ENCODE measurements around the gene TRIM54. TPM values are rescaled to one million over a fixed set of nuclear protein-coding genes. Genes with fewer than 3 reads are reported as not detected.

The TRIM54 gene
- total and polyA plus RNA-seq, 2 of the 8 experiments (the other 6 are each of a cell fraction or from before 2014, with no cell fraction given): 3.9 to 5.8 TPM

DNA sequence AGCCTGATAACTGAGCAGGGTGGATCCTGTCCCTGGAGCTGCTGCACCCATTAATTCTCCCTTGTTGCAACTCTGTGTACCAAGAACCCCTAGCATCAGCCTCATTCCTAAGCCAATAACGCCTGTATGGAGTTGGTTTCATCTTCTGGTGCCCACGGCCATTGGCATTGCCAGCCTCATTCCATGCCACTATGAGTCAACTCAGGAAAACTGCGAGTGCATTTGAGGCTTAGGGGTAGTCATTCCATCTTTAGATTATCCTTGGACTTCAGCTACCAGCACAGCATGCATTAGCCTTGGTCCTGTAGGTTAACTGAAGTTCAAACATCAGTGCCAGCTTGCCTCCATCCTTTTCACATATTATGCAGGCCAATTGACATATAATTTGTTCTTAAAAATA, 1.4 kb upstream of the TRIM54 start:
- H3K23me2 ChIP-seq (ENCODE audit: low read depth, low read length): peaks cover 3% of the 10 kb centered on the region
- ChIA-PET CTCF (ENCODE audit: partially characterized antibody) (interaction anchor here (0.9 to 20.2 kb wide), 20 partner anchors 8 to 187 kb away, joined by 3 to 413 read pairs (median 12); partner anchors contain the start of genes CAD and SLC30A3), POLR2A (ENCODE audit: partially characterized antibody) (interaction anchor here (0.6 to 11.9 kb wide), 8 partner anchors 9 to 176 kb away, joined by 3 to 149 read pairs (median 6); partner anchors contain the start of gene SLC30A3)
- peak overlapping the region; percentile 49; the same call in 1 of the 2 replicates for H2BK20ac ChIP-seq (ENCODE audit: low read length)
- no peak overlapping the region for H4K8ac ChIP-seq (ENCODE audit: extremely low read depth, insufficient read depth, low read length)
- no peak overlapping the region for H3K14ac ChIP-seq (ENCODE audit: insufficient read length)
- peak overlapping the region; percentile 75; the same call in 1 of the 2 replicates for H2BK15ac ChIP-seq (ENCODE audit: low read length)
- no peak overlapping the region for H2BK5ac ChIP-seq (ENCODE audit: low read depth, low read length)
- H3K79me1 ChIP-seq (ENCODE audit: low read depth, low read length): no peaks in the 10 kb centered on the region
- H3K56ac ChIP-seq (replicated peaks; ENCODE audit: insufficient read length, low read depth, low read length): no peak overlapping the region
- H4K20me1 ChIP-seq (replicated peaks in 1 of 2; ENCODE audit: control insufficient read depth in 1 of 2, insufficient read depth in 2 of 2, low read length in 2 of 2): no peaks in the 10 kb centered on the region
- no peak overlapping the region for H3K18ac ChIP-seq (ENCODE audit: extremely low read depth, low read length)
- H3K27ac ChIP-seq (ENCODE audit: low read depth, low read length): no peak overlapping the region
- DNase-seq (ENCODE audit: low read depth in 1 of 2, low spot score in 2 of 2) (no peak), FAIRE-seq (no peak)
- H3K27me3 ChIP-seq (replicated peaks in 1 of 4; ENCODE audit: control insufficient read depth in 3 of 4, extremely low read depth in 1 of 4, insufficient read depth in 3 of 4, low read length in 3 of 4): peaks cover 0 to 4% (median 0%) of the 10 kb centered on the region in 4 experiments; a peak in 1 of 7 replicates
- H2AK5ac ChIP-seq (ENCODE audit: low read depth, low read length): no peak overlapping the region
- H2BK120ac ChIP-seq (replicated peaks; ENCODE audit: low read depth, low read length): no peak overlapping the region
- 88% methylated on average over 3 of the region's 3 CpGs; no CpG with 5 or more reads in 1 of the 2 experiments for WGBS, 2 experiments (ENCODE audit: extremely low coverage in 1 of 2, insufficient coverage in 1 of 2, insufficient read length in 1 of 2, insufficient replicate concordance in 2 of 2, low coverage in 1 of 2, low lambda C conversion rate in 2 of 2, missing lambda C conversion rate in 1 of 2)
- H3K4me1 ChIP-seq (replicated peaks in 1 of 4; ENCODE audit: control insufficient read depth in 3 of 4, insufficient read depth in 4 of 4, low read length in 3 of 4): peaks cover 4 to 15% (median 13%) of the 10 kb centered on the region in 4 experiments
- no peak overlapping the region for H3K4me3 ChIP-seq (ENCODE audit: extremely low read depth in 1 of 4, insufficient read depth in 2 of 4, low read depth in 3 of 4, low read length in 4 of 4)
- H4K91ac ChIP-seq (replicated peaks; ENCODE audit: insufficient read length, low read length): no peak overlapping the region
- no peaks in the 10 kb centered on the region for H3K9me3 ChIP-seq (ENCODE audit: insufficient read depth in 2 of 2, low read depth in 1 of 2, low read length in 1 of 2)
- H4K5ac ChIP-seq (ENCODE audit: insufficient read length, low read depth, low read length): no peak overlapping the region
- H3K4ac ChIP-seq (replicated peaks; ENCODE audit: insufficient read length, low read depth, low read length): no peak overlapping the region
- peak overlapping the region; percentile 82; the same call in 1 of the 2 replicates for H2BK12ac ChIP-seq (ENCODE audit: low read depth, low read length)
- no peaks in the 10 kb centered on the region for H3K79me2 ChIP-seq (ENCODE audit: control insufficient read depth in 1 of 2, insufficient read depth in 2 of 2, low read length in 2 of 2)
- no peak overlapping the region for H3K9ac ChIP-seq (replicated peaks in 1 of 4; ENCODE audit: extremely low read depth in 1 of 4, low read depth in 3 of 4, low read length in 3 of 4)
- H3K4me2 ChIP-seq (ENCODE audit: insufficient read depth in 1 of 2, low read depth in 2 of 2, low read length in 2 of 2): no peak overlapping the region
- H3K23ac ChIP-seq (ENCODE audit: insufficient read length): no peak overlapping the region
- H2AFZ ChIP-seq (ENCODE audit: low read length): no peak overlapping the region
- no peaks in the 10 kb centered on the region for H3K36me3 ChIP-seq (ENCODE audit: control insufficient read depth in 2 of 4, insufficient read depth in 4 of 4, low read length in 3 of 4)

All from H1 (cell line).